GM23248 (cell line): ENCODE measurements around the gene NAA20. TPM values are rescaled to one million over a fixed set of nuclear protein-coding genes. Genes with fewer than 3 reads are reported as not detected.

Experiments
- DNase-seq: peaks from one replicate; pipeline ENCODE4 v3.0.0-alpha.2; 2015
- H2AFZ ChIP-seq: fragments of 200-600 bp; sonication (generic); 2 replicates; pipeline ENCODE4 v1.6.1; 2016; ENCODE audit warnings: antibody characterized with exemption
- H3F3A ChIP-seq: fragments of 200-600 bp; sonication (generic); 2 replicates; pipeline ENCODE4 v1.6.1; 2016; ENCODE audit warnings: mild to moderate bottlenecking, antibody characterized with exemption, mixed run types; ENCODE audit not compliant: insufficient read depth
- H3K27ac ChIP-seq: fragments of 200-600 bp; sonication (generic); 2 replicates; pipeline ENCODE4 v1.5.1; 2016; ENCODE audit warnings: mild to moderate bottlenecking
- H3K27me3 ChIP-seq: fragments of 200-600 bp; sonication (generic); replicated peaks from 2 replicates; pipeline ENCODE4 v1.6.1; 2016; ENCODE audit warnings: mild to moderate bottlenecking; ENCODE audit not compliant: insufficient read depth
- H3K36me3 ChIP-seq: fragments of 200-600 bp; sonication (generic); 2 replicates; pipeline ENCODE4 v1.6.1; 2016; ENCODE audit warnings: low read depth, mild to moderate bottlenecking
- H3K4me1 ChIP-seq: fragments of 200-600 bp; sonication (generic); 2 replicates; pipeline ENCODE4 v1.6.1; 2016; ENCODE audit warnings: mild to moderate bottlenecking; ENCODE audit not compliant: insufficient read depth
- H3K4me2 ChIP-seq: fragments of 200-600 bp; sonication (generic); one replicate; pipeline ENCODE4 v1.6.1; 2016; ENCODE audit warnings: mild to moderate bottlenecking; ENCODE audit not compliant: unreplicated experiment
- H3K4me3 ChIP-seq: fragments of 200-600 bp; sonication (generic); 2 replicates; pipeline ENCODE4 v1.5.1; 2016; ENCODE audit warnings: mild to moderate bottlenecking
- H3K79me2 ChIP-seq: fragments of 200-600 bp; sonication (generic); 2 replicates; pipeline ENCODE4 v1.6.1; 2016; ENCODE audit warnings: mild to moderate bottlenecking; ENCODE audit not compliant: insufficient read depth
- H3K9ac ChIP-seq: fragments of 200-600 bp; sonication (generic); 2 replicates; pipeline ENCODE4 v1.6.1; 2016; ENCODE audit warnings: mild to moderate bottlenecking
- H3K9me2 ChIP-seq: fragments of 200-600 bp; sonication (generic); 2 replicates; pipeline ENCODE4 v1.6.1; 2016; ENCODE audit warnings: mixed run types, mild to moderate bottlenecking, moderate library complexity; ENCODE audit not compliant: insufficient read depth
- H3K9me3 ChIP-seq: fragments of 200-600 bp; sonication (generic); one replicate; pipeline ENCODE4 v1.6.1; 2017; ENCODE audit warnings: low read depth
- H4K20me1 ChIP-seq: fragments of 200-600 bp; sonication (generic); 2 replicates; pipeline ENCODE4 v1.6.0; 2016; ENCODE audit not compliant: insufficient read depth
- EZH2 ChIP-seq: fragments of 200-600 bp; sonication (generic); IDR thresholded peaks from 2 replicates; pipeline ENCODE4 v1.6.1; 2018; ENCODE audit warnings: antibody characterized with exemption, mild to moderate bottlenecking; ENCODE audit not compliant: insufficient read depth, poor library complexity, severe bottlenecking
- EZH2phosphoT487 ChIP-seq: fragments of 200-600 bp; sonication (generic); IDR thresholded peaks from 2 replicates; pipeline ENCODE4 v1.6.1; 2018; ENCODE audit warnings: antibody characterized with exemption, moderate library complexity, mild to moderate bottlenecking, low read depth; ENCODE audit not compliant: insufficient read depth
- WGBS, 2 experiments: methylation state at CpG; one replicate each; pipeline ENCODE4 v1.1.6; 2015 to 2017; ENCODE audit warnings: low lambda C conversion rate in 2 of 2, low coverage in 1 of 2; ENCODE audit errors: missing lambda C conversion rate in 2 of 2; 5-methylcytosine and 5-hydroxymethylcytosine counted together
- in situ Hi-C: fragments of 300-500 bp; cut with MboI; formaldehyde crosslinking; loops from 2 replicates; pipeline ENCODE4 v1.15.0; 2020
- polyA plus RNA-seq: library from polyadenylated mRNA; unstranded; fragments of >200 nt; fragmentation: Nextera tagmentation; extraction: Ambion mirVana; gene quantifications from 2 replicates; pipeline ENCODE4 v1.2.1, GENCODE V29; 2016
- total RNA-seq: library from RNA; depleted of rRNA; stranded (reverse); fragments of >200 nt; shearing (Covaris generic); gene quantifications from 2 replicates; pipeline ENCODE4 v1.2.3, GENCODE V29; 2014

NAA20 gene
- total and polyA plus RNA-seq, 2 experiments from 2014 or later = 66.4 to 163 TPM

GRCh38 chr20:20039752-20040387 is 22.7 kb downstream of the NAA20 start:
- H3K4me3 ChIP-seq = no peak overlapping the region
- in situ Hi-C loops = no loop called here
- no peak for TF ChIP-seq EZH2
- no peak for TF ChIP-seq EZH2phosphoT487
- no peak overlapping the region for H3K9ac ChIP-seq
- peaks cover 20% of the 10 kb centered on the region for H3K4me1 ChIP-seq
- no peak overlapping the region for H3K27ac ChIP-seq
- H3K79me2 ChIP-seq = peaks cover 14% of the 10 kb centered on the region
- no peaks in the 10 kb centered on the region for H3K9me3 ChIP-seq
- no peak overlapping the region for H2AFZ ChIP-seq
- peaks cover 93% of the 10 kb centered on the region for H3K36me3 ChIP-seq
- H3F3A ChIP-seq = peaks cover 37% of the 10 kb centered on the region
- no peaks in the 10 kb centered on the region for H3K27me3 ChIP-seq
- H4K20me1 ChIP-seq = no peaks in the 10 kb centered on the region
- no peak overlapping the region for H3K4me2 ChIP-seq
- DNase-seq = no peak
- no peaks in the 10 kb centered on the region for H3K9me2 ChIP-seq
- 94 to 96% methylated on average over 6 of the region's 6 CpGs for WGBS, 2 experiments

- in situ Hi-C loops = no loop called here
Measured at GRCh38 chr20:20051767-20052073, 34.6 kb downstream of the NAA20 start.

GRCh38 chr20:20052074-20052970 is 35.2 kb downstream of the NAA20 start, which contains the start of the genes CFAP61 and CRNKL1:
Gene CFAP61 (plus strand): TSS chr20:20052532. CDS start chr20:20056654, 4,122 bp downstream.
Gene CRNKL1 (minus strand): TSS chr20:20052466. CDS start chr20:20052342, 124 bp downstream.
- Histone ChIP-seq H3K4me2 (peak within 1 kb of the TSS; percentile 99), H3K9me2 (no peaks in the 10 kb centered on the region), H3K36me3 (peaks cover 26% of the 10 kb centered on the region; the same call in 1 of the 2 replicates), H3K4me1 (peaks cover 13% of the 10 kb centered on the region), H3K27ac (peak within 1 kb of the TSS; percentile 82), H3F3A (0 out of 2 replicates have a peak, but pooled peaks cover 3% of the 10 kb centered on the region), H3K9me3 (no peaks in the 10 kb centered on the region), H3K79me2 (peaks cover 24% of the 10 kb centered on the region), H3K27me3 (no peaks in the 10 kb centered on the region), H3K9ac (peak within 1 kb of the TSS; percentile 92), H4K20me1 (no peaks in the 10 kb centered on the region), H3K4me3 (peak within 1 kb of the TSS; percentile 99), H2AFZ (peak within 1 kb of the TSS; percentile 86)
- in situ Hi-C loops = no loop called here
- peak; percentile 99 for DNase-seq
- 1% methylated on average over 64 to 67 of the region's 67 CpGs for WGBS, 2 experiments
- TF ChIP-seq EZH2phosphoT487 = no peak
- no peak for TF ChIP-seq EZH2

More at GRCh38 chr20:20051767-20052073, 34.6 kb downstream of the NAA20 start:
- Histone ChIP-seq H3K9me3 (no peaks in the 10 kb centered on the region), H2AFZ (peak overlapping the region; percentile 86), H3K4me2 (peak overlapping the region; percentile 99), H3K4me1 (peaks cover 13% of the 10 kb centered on the region), H3K9me2 (no peaks in the 10 kb centered on the region), H3K79me2 (peaks cover 24% of the 10 kb centered on the region), H3K27me3 (no peaks in the 10 kb centered on the region), H3K9ac (peak overlapping the region; percentile 92), H3K4me3 (peak overlapping the region; percentile 99), H3K36me3 (peaks cover 32% of the 10 kb centered on the region), H3F3A (0 out of 2 replicates have a peak, but pooled peaks cover 3% of the 10 kb centered on the region), H4K20me1 (no peaks in the 10 kb centered on the region), H3K27ac (peak overlapping the region; percentile 82)
- TF ChIP-seq EZH2phosphoT487 (no peak), EZH2 (no peak)
- WGBS, 2 experiments = 1 to 3% methylated on average over 13 of the region's 13 CpGs
- no peak for DNase-seq

GRCh38 chr20:20060234-20060998 is 43.3 kb downstream of the NAA20 start:
- DNase-seq = no peak
- H3K27me3 ChIP-seq = no peaks in the 10 kb centered on the region
- no peak overlapping the region for H3K4me2 ChIP-seq
- H3K27ac ChIP-seq = no peak overlapping the region
- no peaks in the 10 kb centered on the region for H3K9me2 ChIP-seq
- 56 to 61% methylated on average over 6 of the region's 6 CpGs for WGBS, 2 experiments
- H3K9ac ChIP-seq = no peak overlapping the region
- H3K36me3 ChIP-seq = no peaks in the 10 kb centered on the region
- no peaks in the 10 kb centered on the region for H3K9me3 ChIP-seq
- no peak overlapping the region for H3K4me3 ChIP-seq
- in situ Hi-C loops = no loop called here
- no peaks in the 10 kb centered on the region for H4K20me1 ChIP-seq
- no peaks in the 10 kb centered on the region for H3K79me2 ChIP-seq
- no peaks in the 10 kb centered on the region for H3F3A ChIP-seq
- no peak for TF ChIP-seq EZH2
- no peak for TF ChIP-seq EZH2phosphoT487
- no peaks in the 10 kb centered on the region for H3K4me1 ChIP-seq
- no peak overlapping the region for H2AFZ ChIP-seq
